Glutamatergic neuron (in vitro differentiated cells): Measurements from ENCODE around the gene ZNF844. TPM values are rescaled to one million over a fixed set of nuclear protein-coding genes. Genes with fewer than 3 reads are reported as not detected.
"Not testable (repeated sequence)": the region's sequence is repeated elsewhere in the genome, so short reads cannot be mapped to it uniquely, and the experiment has no call there.

ENCODE experiments used
- DNase-seq: peaks from one replicate; pipeline ENCODE4 v3.0.0; 2022
- H3K27ac Mint-ChIP-seq: one replicate; pipeline ENCODE4 v1.8.0; 2020; ENCODE audit warnings: mild to moderate bottlenecking, mixed read lengths, inconsistent platforms; ENCODE audit not compliant: unreplicated experiment
- H3K27me3 Mint-ChIP-seq: one replicate; pipeline ENCODE4 v1.8.0; 2020; ENCODE audit warnings: mild to moderate bottlenecking, moderate library complexity, mixed read lengths, inconsistent platforms; ENCODE audit not compliant: unreplicated experiment
- H3K36me3 Mint-ChIP-seq: one replicate; pipeline ENCODE4 v1.8.0; 2020; ENCODE audit warnings: mild to moderate bottlenecking, mixed read lengths, inconsistent platforms; ENCODE audit not compliant: unreplicated experiment
- H3K4me1 Mint-ChIP-seq: one replicate; pipeline ENCODE4 v1.8.0; 2020; ENCODE audit warnings: mild to moderate bottlenecking, low read depth, mixed read lengths, inconsistent platforms; ENCODE audit not compliant: unreplicated experiment
- H3K4me3 Mint-ChIP-seq: one replicate; pipeline ENCODE4 v1.8.0; 2020; ENCODE audit warnings: mild to moderate bottlenecking, mixed read lengths, inconsistent platforms; ENCODE audit not compliant: unreplicated experiment
- H3K9me3 Mint-ChIP-seq: one replicate; pipeline ENCODE4 v1.8.0; 2020; ENCODE audit warnings: mild to moderate bottlenecking, moderate library complexity, mixed read lengths, inconsistent platforms; ENCODE audit not compliant: unreplicated experiment
- total RNA-seq: library from RNA; stranded (reverse); fragmentation: NEBNext Ultra II Directional; extraction: Animal tissue kit (Norgen Biotek cat#: 25700); gene quantifications from one replicate; pipeline ENCODE4 v1.2.1, GENCODE V29; 2021; ENCODE audit not compliant: unreplicated experiment
- TF ChIP-seq, protein P1 (sequence below): fragments of 200-600 bp; sonication (generic); IDR thresholded peaks from one replicate; pipeline ENCODE4 v1.5.0; 2021; ENCODE audit not compliant: partially characterized antibody, unreplicated experiment

The ZNF844 gene
- total RNA-seq, 1 donor from 2014 or later, result 22.2 TPM

GRCh38 chr19:12092956-12093355 is 28.4 kb downstream of the ZNF844 start:
- TF ChIP-seq, protein P1, sequence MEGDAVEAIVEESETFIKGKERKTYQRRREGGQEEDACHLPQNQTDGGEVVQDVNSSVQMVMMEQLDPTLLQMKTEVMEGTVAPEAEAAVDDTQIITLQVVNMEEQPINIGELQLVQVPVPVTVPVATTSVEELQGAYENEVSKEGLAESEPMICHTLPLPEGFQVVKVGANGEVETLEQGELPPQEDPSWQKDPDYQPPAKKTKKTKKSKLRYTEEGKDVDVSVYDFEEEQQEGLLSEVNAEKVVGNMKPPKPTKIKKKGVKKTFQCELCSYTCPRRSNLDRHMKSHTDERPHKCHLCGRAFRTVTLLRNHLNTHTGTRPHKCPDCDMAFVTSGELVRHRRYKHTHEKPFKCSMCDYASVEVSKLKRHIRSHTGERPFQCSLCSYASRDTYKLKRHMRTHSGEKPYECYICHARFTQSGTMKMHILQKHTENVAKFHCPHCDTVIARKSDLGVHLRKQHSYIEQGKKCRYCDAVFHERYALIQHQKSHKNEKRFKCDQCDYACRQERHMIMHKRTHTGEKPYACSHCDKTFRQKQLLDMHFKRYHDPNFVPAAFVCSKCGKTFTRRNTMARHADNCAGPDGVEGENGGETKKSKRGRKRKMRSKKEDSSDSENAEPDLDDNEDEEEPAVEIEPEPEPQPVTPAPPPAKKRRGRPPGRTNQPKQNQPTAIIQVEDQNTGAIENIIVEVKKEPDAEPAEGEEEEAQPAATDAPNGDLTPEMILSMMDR, result no peak
- Mint-ChIP-seq H3K27ac (no peak overlapping the region), H3K4me1 (peaks cover 2% of the 10 kb centered on the region), H3K27me3 (no peaks in the 10 kb centered on the region), H3K9me3 (peaks cover 3% of the 10 kb centered on the region), H3K4me3 (peak overlapping the region; percentile 86), H3K36me3 (peaks cover 6% of the 10 kb centered on the region)
- DNase-seq, result no peak

DNA sequence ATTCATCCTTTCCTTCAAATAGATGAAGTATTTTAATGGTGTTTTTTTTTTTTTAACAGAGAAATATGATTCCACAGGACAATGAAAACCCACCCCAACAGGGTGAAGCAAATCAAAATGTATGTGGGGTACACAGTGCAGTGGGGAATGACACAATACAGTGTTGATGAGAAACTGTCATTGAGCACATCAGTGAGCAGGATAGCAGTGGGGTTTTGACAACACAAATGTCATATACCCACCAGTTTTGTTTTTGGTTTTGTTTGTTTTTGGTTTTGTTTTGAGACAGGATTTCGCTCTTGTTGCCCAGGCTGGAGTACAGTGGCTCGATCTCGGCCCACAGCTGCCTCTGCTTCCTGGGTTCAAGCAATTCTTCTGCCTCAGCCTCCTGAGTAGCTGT is 29.2 kb downstream of the ZNF844 start:
- H3K4me3 Mint-ChIP-seq, result no peak overlapping the region
- TF ChIP-seq, protein P1, result no peak
- H3K9me3 Mint-ChIP-seq, result peaks cover 5% of the 10 kb centered on the region

GRCh38 chr19:12095111-12095790 is 30.7 kb downstream of the ZNF844 start:
- TF ChIP-seq, protein P1, result no peak
- peaks cover 17% of the 10 kb centered on the region for H3K36me3 Mint-ChIP-seq
- H3K27ac Mint-ChIP-seq, result no peak overlapping the region
- DNase-seq, result no peak
- H3K9me3 Mint-ChIP-seq, result peaks cover 5% of the 10 kb centered on the region
- H3K4me3 Mint-ChIP-seq, result no peak overlapping the region
- H3K4me1 Mint-ChIP-seq, result peaks cover 2% of the 10 kb centered on the region
- H3K27me3 Mint-ChIP-seq, result no peaks in the 10 kb centered on the region

More for the DNA sequence above, 29.2 kb downstream of the ZNF844 start:
- no peak for DNase-seq
- Mint-ChIP-seq H3K4me1 (peaks cover 2% of the 10 kb centered on the region), H3K27ac (no peak overlapping the region), H3K36me3 (peaks cover 9% of the 10 kb centered on the region), H3K27me3 (no peaks in the 10 kb centered on the region)

DNA sequence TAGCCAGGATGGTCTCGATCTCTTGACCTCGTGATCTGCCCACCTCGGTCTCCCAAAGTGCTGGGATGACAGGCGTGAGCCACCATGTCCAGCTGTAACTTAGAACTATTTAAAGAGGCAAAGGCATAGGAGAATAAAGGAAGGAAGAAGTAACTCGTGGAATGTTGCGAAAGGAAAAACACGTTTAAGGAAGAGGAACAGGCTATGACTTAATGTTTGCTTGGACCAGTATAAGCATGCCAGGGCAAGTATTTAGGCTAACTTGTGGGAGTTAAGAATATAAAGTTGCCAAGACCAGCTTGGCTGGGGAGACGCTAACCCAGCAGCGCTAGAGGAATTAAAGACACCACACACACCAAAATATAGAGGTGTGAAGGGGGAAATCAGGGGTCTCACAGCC is 33.5 kb downstream of the ZNF844 start:
- Mint-ChIP-seq H3K27me3 (no peaks in the 10 kb centered on the region), H3K4me1 (peaks cover 2% of the 10 kb centered on the region), H3K27ac (no peak overlapping the region), H3K9me3 (peaks cover 5% of the 10 kb centered on the region), H3K4me3 (no peak overlapping the region), H3K36me3 (peaks cover 17% of the 10 kb centered on the region)
- TF ChIP-seq, protein P1, result no peak
- DNase-seq, result no peak

- H3K36me3 Mint-ChIP-seq, result peaks cover 15% of the 10 kb centered on the region
- not testable (repeated sequence) for H3K27ac Mint-ChIP-seq, H3K27me3 Mint-ChIP-seq, H3K4me3 Mint-ChIP-seq, H3K4me1 Mint-ChIP-seq, H3K9me3 Mint-ChIP-seq, DNase-seq
Observed at GRCh38 chr19:12103909-12104308, 39.4 kb downstream of the ZNF844 start.
